Measurements from ENCODE around the gene SERPINB8. TPM values are rescaled to one million over a fixed set of nuclear protein-coding genes. Genes with fewer than 3 reads are reported as not detected.

Gene SERPINB8
- total and polyA plus RNA-seq, 2 of the 13 experiments (the other 11 are each of a cell fraction or from before 2014, with no cell fraction given), result 0.95 to 2.2 TPM

- TF ChIP-seq ZNF446 (CRISPR knock-in tag; IDR thresholded peaks at IDR 0.05), result no peak
- TF ChIP-seq HNRNPLL (IDR thresholded peaks at IDR 0.05; ENCODE audit: low read depth, low read length, poor library complexity, severe bottlenecking), result no peak
- no peak for TF ChIP-seq ZFP1 (CRISPR knock-in tag; IDR thresholded peaks at IDR 0.05)
These were observed 58.2 kb downstream of the SERPINB8 start (continued) for GRCh38 chr18:64027931-64028695.

- no peak overlapping the region for H2AFZ ChIP-seq (ENCODE audit: low read length)
- BruUV-seq (replicated peaks), result no TSS peak
- H3K36me3 ChIP-seq (replicated peaks in 1 of 2; ENCODE audit: control insufficient read depth in 1 of 2, insufficient read depth in 2 of 2, low read length in 2 of 2), result no peaks in the 10 kb centered on the region
- intact Hi-C loops (cut with micrococcal nuclease; ENCODE audit: unreplicated experiment) (no loop called here), in situ Hi-C loops (cut with HindIII; ENCODE audit: extremely low pct_ligation_motif_present, low pct_unique_long_range_greater_than_20kb) (no loop called here)
- no peak for DNase-seq (ENCODE audit: low spot score)
- H3K4me3 ChIP-seq (replicated peaks in 1 of 3; ENCODE audit: insufficient read depth in 1 of 3, low read depth in 2 of 3, low read length in 3 of 3), result no peak overlapping the region
- no peak overlapping the region for H3K9ac ChIP-seq (ENCODE audit: insufficient read depth, low read depth, low read length)
- no peak for FAIRE-seq
- no peak for ATAC-seq
- no peaks in the 10 kb centered on the region for H3K79me2 ChIP-seq (ENCODE audit: insufficient read depth, low read length)
- H3K4me1 ChIP-seq (ENCODE audit: insufficient read depth, low read length), result no peaks in the 10 kb centered on the region
- peaks cover 0 to 1% of the 10 kb centered on the region in 2 experiments; a peak in 1 of 5 replicates for H3K27me3 ChIP-seq (ENCODE audit: control insufficient read depth in 1 of 2, insufficient read depth in 2 of 2, low read length in 2 of 2)
- H3K9me3 ChIP-seq (ENCODE audit: low read length), result no peaks in the 10 kb centered on the region
- H3K27ac ChIP-seq (ENCODE audit: extremely low read length, insufficient read depth, low read length), result no peak overlapping the region
- WGBS (ENCODE audit: low lambda C conversion rate), result 0% methylated on average over 1 of the region's 1 CpG
- TF ChIP-seq FOXM1 (CRISPR knock-in tag; IDR thresholded peaks at IDR 0.05), result no peak
- no peak for TF ChIP-seq ZBTB43 (CRISPR knock-in tag; conservative IDR thresholded peaks at IDR 0.05)
- TF ChIP-seq CBX5 (CRISPR knock-in tag; IDR thresholded peaks at IDR 0.05; ENCODE audit: borderline replicate concordance), result no peak
- no peak for TF ChIP-seq TOE1 (CRISPR knock-in tag; IDR thresholded peaks at IDR 0.05)
- no peak for TF ChIP-seq HMG20B (CRISPR knock-in tag; conservative IDR thresholded peaks at IDR 0.05)
- no peak for TF ChIP-seq ZNF83 (CRISPR knock-in tag; IDR thresholded peaks at IDR 0.05; ENCODE audit: borderline replicate concordance)
- no peaks in the 10 kb centered on the region for H4K20me1 ChIP-seq (ENCODE audit: insufficient read depth, low read length)
- ChIA-PET CTCF (ENCODE audit: low intra/inter-chr PET ratio, low total read pairs) (no interaction called here), POLR2A (no interaction called here)
- no peak overlapping the region for H3K4me2 ChIP-seq (ENCODE audit: low read depth, low read length)
These were observed 59.2 kb downstream of the SERPINB8 start for GRCh38 chr18:64029096-64029495.
